HFFc6 (cell line): ENCODE measurements around the gene CELSR1. TPM values are rescaled to one million over a fixed set of nuclear protein-coding genes. Genes with fewer than 3 reads are reported as not detected.

Experiments used
- DNase-seq: peaks from one replicate; pipeline ENCODE4 v3.0.0-alpha.2; 2018
- H3K27ac Mint-ChIP-seq: 2 replicates; pipeline ENCODE4 v1.8.0; 2020; ENCODE audit warnings: mild to moderate bottlenecking, mixed read lengths
- H3K27me3 Mint-ChIP-seq: 2 replicates; pipeline ENCODE4 v1.8.0; 2021; ENCODE audit warnings: mild to moderate bottlenecking, moderate library complexity, mixed read lengths; ENCODE audit not compliant: insufficient read depth
- H3K36me3 Mint-ChIP-seq: 2 replicates; pipeline ENCODE4 v1.8.0; 2021; ENCODE audit warnings: low read depth, mixed read lengths
- H3K4me1 Mint-ChIP-seq: 2 replicates; pipeline ENCODE4 v1.8.0; 2020; ENCODE audit warnings: low read depth, mixed read lengths
- H3K4me3 Mint-ChIP-seq: 2 replicates; pipeline ENCODE4 v1.8.0; 2020; ENCODE audit warnings: mild to moderate bottlenecking, moderate library complexity, mixed read lengths
- H3K9me3 Mint-ChIP-seq: 2 replicates; pipeline ENCODE4 v1.8.0; 2020; ENCODE audit warnings: mild to moderate bottlenecking, mixed read lengths
- total RNA-seq, 6 experiments: library from RNA; stranded (reverse); fragmentation: NEBNext Ultra II Directional; extraction: Animal tissue kit (Norgen Biotek cat#: 25700); gene quantifications; 2 replicates in 1 of 6; 3 replicates in 5 of 6; pipeline ENCODE4 v1.2.3, GENCODE V29; 2021
- TF ChIP-seq, protein P1 (sequence below): fragments of 200-600 bp; sonication (generic); IDR thresholded peaks from 2 replicates; pipeline ENCODE4 v1.5.0; 2021; ENCODE audit warnings: antibody characterized with exemption, mild to moderate bottlenecking

Gene CELSR1
- total RNA-seq, 6 experiments from 2014 or later: 4.7 to 8.2 (median 6.5) TPM

DNA sequence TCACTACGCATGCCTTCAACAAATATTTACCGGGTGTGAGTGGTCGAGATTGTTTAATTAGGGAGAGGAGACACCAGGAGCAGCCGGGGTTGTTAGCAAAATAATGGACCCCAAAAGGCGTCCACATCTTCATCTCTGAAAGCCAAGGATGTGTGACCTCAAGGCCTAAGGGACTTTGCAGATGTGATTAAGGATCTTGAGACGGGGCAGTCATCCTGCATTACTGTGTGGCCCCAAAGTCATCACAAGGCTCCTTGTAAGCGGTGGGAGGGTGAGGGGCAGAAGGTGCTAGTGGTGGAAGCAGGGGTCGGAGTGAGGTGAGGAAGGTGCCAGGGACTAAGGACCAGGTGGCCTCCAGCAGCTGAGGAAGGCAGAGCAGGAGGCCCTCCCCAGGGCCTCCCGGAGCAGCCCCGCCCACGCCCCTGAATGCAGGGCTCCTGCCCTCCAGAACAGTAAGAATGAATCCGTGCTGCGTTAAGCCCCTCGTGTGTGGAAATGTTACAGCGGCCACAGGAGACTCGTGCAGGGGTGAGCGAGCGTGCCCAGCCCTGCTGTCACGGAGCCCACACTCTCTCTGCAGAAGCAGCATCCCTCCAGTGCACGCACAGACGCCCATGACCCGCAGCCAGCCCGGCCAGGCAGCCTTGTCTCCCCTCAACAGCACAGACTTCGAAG is 83.5 kb downstream of the CELSR1 start:
- H3K36me3 Mint-ChIP-seq: no peaks in the 10 kb centered on the region
- DNase-seq: no peak
- H3K9me3 Mint-ChIP-seq: no peaks in the 10 kb centered on the region
- no peak overlapping the region for H3K27ac Mint-ChIP-seq
- peaks cover 13% of the 10 kb centered on the region for H3K27me3 Mint-ChIP-seq
- TF ChIP-seq, protein P1, sequence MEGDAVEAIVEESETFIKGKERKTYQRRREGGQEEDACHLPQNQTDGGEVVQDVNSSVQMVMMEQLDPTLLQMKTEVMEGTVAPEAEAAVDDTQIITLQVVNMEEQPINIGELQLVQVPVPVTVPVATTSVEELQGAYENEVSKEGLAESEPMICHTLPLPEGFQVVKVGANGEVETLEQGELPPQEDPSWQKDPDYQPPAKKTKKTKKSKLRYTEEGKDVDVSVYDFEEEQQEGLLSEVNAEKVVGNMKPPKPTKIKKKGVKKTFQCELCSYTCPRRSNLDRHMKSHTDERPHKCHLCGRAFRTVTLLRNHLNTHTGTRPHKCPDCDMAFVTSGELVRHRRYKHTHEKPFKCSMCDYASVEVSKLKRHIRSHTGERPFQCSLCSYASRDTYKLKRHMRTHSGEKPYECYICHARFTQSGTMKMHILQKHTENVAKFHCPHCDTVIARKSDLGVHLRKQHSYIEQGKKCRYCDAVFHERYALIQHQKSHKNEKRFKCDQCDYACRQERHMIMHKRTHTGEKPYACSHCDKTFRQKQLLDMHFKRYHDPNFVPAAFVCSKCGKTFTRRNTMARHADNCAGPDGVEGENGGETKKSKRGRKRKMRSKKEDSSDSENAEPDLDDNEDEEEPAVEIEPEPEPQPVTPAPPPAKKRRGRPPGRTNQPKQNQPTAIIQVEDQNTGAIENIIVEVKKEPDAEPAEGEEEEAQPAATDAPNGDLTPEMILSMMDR: no peak
- no peak overlapping the region for H3K4me3 Mint-ChIP-seq
- peaks cover 20% of the 10 kb centered on the region for H3K4me1 Mint-ChIP-seq

DNA sequence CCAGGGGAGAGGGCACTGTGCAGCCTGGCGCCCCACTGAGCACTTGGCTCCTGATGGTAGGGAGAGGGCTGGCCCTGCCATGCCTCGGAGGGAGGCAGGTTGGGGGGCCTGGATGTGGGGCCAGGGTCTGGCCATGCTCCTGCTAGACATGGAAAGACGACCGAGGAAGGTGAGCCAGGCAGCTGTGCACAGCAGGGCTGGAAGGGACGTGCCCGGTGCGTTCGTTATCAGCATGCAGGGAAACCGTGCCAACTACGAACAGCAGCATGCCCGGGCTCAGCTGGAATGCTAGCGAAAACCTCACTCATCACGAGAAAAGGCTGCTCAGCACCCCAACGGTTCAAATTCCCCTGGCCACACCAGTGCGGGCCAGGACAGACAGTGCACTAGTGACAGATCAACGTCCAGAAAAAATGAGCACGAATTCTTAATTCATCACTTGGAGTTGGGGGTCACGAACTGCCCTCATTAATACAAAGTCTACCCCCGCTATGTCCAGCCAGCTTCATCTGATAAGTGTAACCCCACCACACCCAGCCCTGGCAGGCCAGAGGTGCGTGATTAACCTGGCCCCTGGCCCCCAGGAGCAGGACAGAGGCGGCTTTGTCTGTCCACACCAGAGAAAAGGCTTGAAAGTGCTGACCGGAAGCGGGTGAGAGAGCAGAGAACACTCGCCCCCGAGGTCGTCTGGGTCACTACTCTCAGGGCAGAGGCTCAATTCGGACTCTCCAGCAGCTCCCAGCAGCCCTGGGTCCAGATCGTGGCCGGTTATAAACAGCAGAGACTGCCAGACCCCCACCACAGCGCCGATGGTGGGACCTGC is 84.2 kb downstream of the CELSR1 start:
- H3K4me3 Mint-ChIP-seq: no peak overlapping the region
- H3K9me3 Mint-ChIP-seq: no peaks in the 10 kb centered on the region
- DNase-seq: no peak
- peaks cover 15% of the 10 kb centered on the region for H3K27me3 Mint-ChIP-seq
- H3K27ac Mint-ChIP-seq: no peak overlapping the region
- H3K4me1 Mint-ChIP-seq: peaks cover 19% of the 10 kb centered on the region
- H3K36me3 Mint-ChIP-seq: no peaks in the 10 kb centered on the region
- TF ChIP-seq, protein P1: no peak

DNA sequence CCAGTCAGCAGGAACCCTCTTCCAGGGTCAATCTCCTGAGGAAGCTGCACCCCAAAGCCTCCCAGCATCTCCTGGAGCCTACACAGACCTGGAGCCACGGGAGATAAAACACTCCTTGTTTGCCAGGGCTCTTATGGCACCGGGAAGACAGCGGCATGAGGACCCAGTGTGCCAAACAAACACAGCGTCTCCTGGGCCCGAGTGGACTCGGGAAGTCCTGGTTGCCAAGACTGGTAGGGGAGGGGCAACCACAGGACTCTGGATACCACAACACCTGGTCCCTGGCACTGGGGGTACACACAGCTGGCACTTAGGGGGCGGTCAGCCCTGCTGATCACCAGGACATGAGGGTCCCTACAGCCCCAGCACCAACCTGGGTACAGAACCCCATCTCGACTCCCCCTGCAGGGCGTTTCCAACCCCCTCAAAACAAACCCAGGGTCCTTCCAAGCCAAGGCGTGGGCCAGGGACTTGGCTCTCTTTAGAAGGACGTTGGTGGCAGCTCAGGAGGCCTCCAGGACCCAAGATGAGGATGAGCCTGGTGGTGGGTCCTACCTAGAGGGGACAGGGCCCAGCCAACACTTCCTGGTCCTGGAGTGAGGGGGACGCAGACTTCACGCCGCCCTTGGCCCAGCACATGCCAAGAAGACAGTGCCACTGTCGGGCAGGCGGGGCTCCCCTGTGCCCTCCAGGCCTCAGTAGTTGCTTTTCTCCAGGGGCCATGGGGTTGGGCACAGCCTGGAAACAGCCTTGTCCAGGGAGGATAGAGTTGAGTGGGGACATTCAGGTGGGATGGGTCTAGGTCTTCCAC is 85.0 kb downstream of the CELSR1 start:
- Mint-ChIP-seq H3K27ac (no peak overlapping the region), H3K9me3 (no peaks in the 10 kb centered on the region), H3K4me3 (no peak overlapping the region), H3K4me1 (peaks cover 11% of the 10 kb centered on the region), H3K36me3 (no peaks in the 10 kb centered on the region), H3K27me3 (peaks cover 14% of the 10 kb centered on the region)
- no peak for DNase-seq
- TF ChIP-seq, protein P1: no peak

DNA sequence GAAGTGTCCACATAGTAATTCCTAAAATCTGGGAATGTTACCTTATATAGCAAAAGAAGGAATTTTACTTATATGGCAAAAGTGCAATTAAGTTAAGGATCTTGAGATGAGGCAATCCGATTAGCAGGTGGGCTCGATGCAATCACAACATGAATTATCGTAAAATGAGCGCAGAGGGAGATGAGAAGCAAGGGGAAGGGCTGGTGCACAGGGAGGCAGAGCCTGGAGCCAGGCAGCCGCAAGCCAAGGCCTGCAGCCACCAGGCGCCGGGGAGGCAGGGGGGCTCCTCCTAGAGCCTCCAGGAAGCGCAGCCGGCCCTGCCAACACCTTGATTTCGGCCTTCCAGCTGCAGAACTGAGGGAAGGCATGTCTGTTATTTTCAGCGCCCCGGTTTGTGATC is 85.7 kb downstream of the CELSR1 start:
- no peak overlapping the region for H3K27ac Mint-ChIP-seq
- peaks cover 5% of the 10 kb centered on the region for H3K4me1 Mint-ChIP-seq
- H3K27me3 Mint-ChIP-seq: peaks cover 14% of the 10 kb centered on the region
- no peak overlapping the region for H3K4me3 Mint-ChIP-seq
- H3K36me3 Mint-ChIP-seq: no peaks in the 10 kb centered on the region
- H3K9me3 Mint-ChIP-seq: no peaks in the 10 kb centered on the region
- no peak for DNase-seq
- TF ChIP-seq, protein P1: no peak

DNA sequence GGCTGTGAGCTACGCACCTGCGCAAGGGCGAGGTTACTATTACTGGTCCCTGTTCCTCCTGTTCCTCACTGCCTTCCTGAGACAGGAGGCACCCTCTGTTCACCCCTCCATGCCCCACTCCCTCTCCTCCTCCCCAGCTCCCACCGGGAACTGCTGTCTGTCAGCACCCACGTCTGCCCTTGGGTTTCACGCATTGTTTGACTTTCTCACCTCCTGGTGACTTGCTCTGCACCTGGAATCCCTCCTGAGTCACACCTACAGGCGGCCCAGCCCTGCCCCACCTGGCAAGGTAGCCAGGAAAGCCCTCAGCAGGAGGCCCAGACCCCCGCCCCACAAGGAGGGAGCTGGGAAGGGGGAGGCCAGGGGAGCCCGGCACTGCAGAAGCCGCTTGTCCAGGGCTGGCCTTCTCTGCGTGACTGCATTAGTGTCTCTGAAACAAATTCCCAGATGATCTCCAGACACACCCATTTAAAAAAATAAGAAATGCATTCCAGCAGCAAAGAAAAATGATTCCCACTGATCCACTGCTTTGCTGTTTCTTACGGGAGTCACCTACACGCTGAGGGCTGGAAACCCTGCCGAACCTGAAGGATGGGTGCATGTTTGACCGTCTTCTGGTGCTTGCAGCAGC is 86.4 kb downstream of the CELSR1 start:
- Mint-ChIP-seq H3K36me3 (no peaks in the 10 kb centered on the region), H3K9me3 (no peaks in the 10 kb centered on the region), H3K4me1 (peaks cover 5% of the 10 kb centered on the region), H3K4me3 (no peak overlapping the region), H3K27ac (no peak overlapping the region), H3K27me3 (peaks cover 14% of the 10 kb centered on the region)
- DNase-seq: no peak
- TF ChIP-seq, protein P1: no peak
